ENCODE measurements around the gene DLG2. TPM values are rescaled to one million over a fixed set of nuclear protein-coding genes. Genes with fewer than 3 reads are reported as not detected.
A peak's percentile ranks its signal among the peaks of the same experiment; 100 is the strongest.

DLG2 gene
- total RNA-seq, 3 donors from 2014 or later (not counting 1 experiment from before 2014, with no cell fraction given), result 1.7 to 2.9 (median 2.2) TPM

- H3K27ac Mint-ChIP-seq, result peak overlapping the region; percentile 95 to 100
- Histone ChIP-seq H3K36me3 (ENCODE audit: control insufficient read depth, insufficient read depth, low read length) (peaks cover 8% of the 10 kb centered on the region), H3K27ac (ENCODE audit: low read length) (peak overlapping the region; percentile 60), H3K9me3 (ENCODE audit: control insufficient read depth, insufficient read depth, low read length) (no peaks in the 10 kb centered on the region), H3K4me1 (ENCODE audit: control insufficient read depth, insufficient read depth, low read length) (peaks cover 6% of the 10 kb centered on the region), H3K4me3 (ENCODE audit: low read length) (peak overlapping the region; percentile 69), H3K27me3 (ENCODE audit: control insufficient read depth, insufficient read depth, low read length) (no peaks in the 10 kb centered on the region)
- DNase-seq (no peak), ATAC-seq (peak; percentile 3 to 9 (median 4))
- peaks cover 27 to 29% of the 10 kb centered on the region in 2 donors for H3K4me1 Mint-ChIP-seq
- WGBS (ENCODE audit: insufficient coverage), result under 1% methylated on average over 11 of the region's 13 CpGs
- TF ChIP-seq CTCF (IDR thresholded peaks at IDR 0.05), result no peak
- H3K27me3 Mint-ChIP-seq (ENCODE audit: low read depth in 2 of 2), result peaks cover 0 to 10% of the 10 kb centered on the region in 2 donors
- peak overlapping the region; percentile 98 for H3K4me3 Mint-ChIP-seq
- H3K9me3 Mint-ChIP-seq, result no peaks in the 10 kb centered on the region
- no peaks in the 10 kb centered on the region for H3K36me3 Mint-ChIP-seq
- intact Hi-C loops (cut with micrococcal nuclease), result loop anchor here (1.0 kb wide), 3 partner anchors 18 to 616 kb away; partner anchors contain the start of gene TMEM126A
Observed at GRCh38 chr11:85628771-85629341, 1.7 kb upstream of the DLG2 start.

GRCh38 chr11:85627998-85628770 lies 1.0 kb upstream of the DLG2 start, which contains the start of gene TMEM126B:
Gene TMEM126B, plus strand, starts transcription at chr11:85628593. Its CDS starts 15 bp downstream, at chr11:85628608.
- Histone ChIP-seq H3K36me3 (ENCODE audit: control insufficient read depth, insufficient read depth, low read length) (peaks cover 8% of the 10 kb centered on the region), H3K27ac (ENCODE audit: low read length) (peak within 1 kb of the TSS; percentile 78), H3K4me3 (ENCODE audit: low read length) (peak within 1 kb of the TSS; percentile 69), H3K4me1 (ENCODE audit: control insufficient read depth, insufficient read depth, low read length) (peaks cover 6% of the 10 kb centered on the region), H3K27me3 (ENCODE audit: control insufficient read depth, insufficient read depth, low read length) (no peaks in the 10 kb centered on the region), H3K9me3 (ENCODE audit: control insufficient read depth, insufficient read depth, low read length) (no peaks in the 10 kb centered on the region)
- Mint-ChIP-seq H3K27me3 (ENCODE audit: low read depth in 2 of 2) (peaks cover 0 to 14% of the 10 kb centered on the region in 2 donors), H3K27ac (peak within 1 kb of the TSS; percentile 95 to 100), H3K9me3 (no peaks in the 10 kb centered on the region), H3K4me3 (peak within 1 kb of the TSS; percentile 98), H3K4me1 (peaks cover 27 to 29% of the 10 kb centered on the region in 2 donors), H3K36me3 (no peaks in the 10 kb centered on the region)
- WGBS (ENCODE audit: insufficient coverage), result 0% methylated on average over 41 of the region's 41 CpGs
- ATAC-seq (peak; percentile 96 to 100 (median 97)), DNase-seq (peak; percentile 94 to 96)
- intact Hi-C loops (cut with micrococcal nuclease), result loop anchor here (1.0 kb wide), 3 partner anchors 19 to 617 kb away; partner anchors contain the start of gene TMEM126A
- no peak for TF ChIP-seq CTCF (IDR thresholded peaks at IDR 0.05)

- no peak overlapping the region for H3K27ac ChIP-seq (ENCODE audit: low read length)
- Mint-ChIP-seq H3K4me3 (peak overlapping the region; percentile 98), H3K27me3 (ENCODE audit: low read depth in 2 of 2) (peaks cover 0 to 14% of the 10 kb centered on the region in 2 donors), H3K27ac (peak overlapping the region; percentile 95 to 100), H3K9me3 (no peaks in the 10 kb centered on the region), H3K4me1 (peaks cover 27 to 29% of the 10 kb centered on the region in 2 donors), H3K36me3 (no peaks in the 10 kb centered on the region)
- no peaks in the 10 kb centered on the region for H3K9me3 ChIP-seq (ENCODE audit: control insufficient read depth, insufficient read depth, low read length)
- H3K4me3 ChIP-seq (ENCODE audit: low read length), result no peak overlapping the region
- WGBS (ENCODE audit: insufficient coverage), result 100% methylated on average over 1 of the region's 2 CpGs
- peaks cover 3% of the 10 kb centered on the region for H3K36me3 ChIP-seq (ENCODE audit: control insufficient read depth, insufficient read depth, low read length)
- no peak for ATAC-seq
- no peak for TF ChIP-seq CTCF (IDR thresholded peaks at IDR 0.05)
- H3K27me3 ChIP-seq (ENCODE audit: control insufficient read depth, insufficient read depth, low read length), result no peaks in the 10 kb centered on the region
- DNase-seq, result peak in 1 of 2 donors; percentile 19
- intact Hi-C loops (cut with micrococcal nuclease), result no loop called here
- H3K4me1 ChIP-seq (ENCODE audit: control insufficient read depth, insufficient read depth, low read length), result peaks cover 6% of the 10 kb centered on the region
Observed at GRCh38 chr11:85626496-85626895, 648 bp downstream of the DLG2 start.
